Sciatic nerve (tissue), 2 donors: ENCODE measurements around the gene DHRS2. TPM values are rescaled to one million over a fixed set of nuclear protein-coding genes. Genes with fewer than 3 reads are reported as not detected.
"Not testable (repeated sequence)": the region's sequence is repeated elsewhere in the genome, so short reads cannot be mapped to it uniquely, and the experiment has no call there.

Source experiments
- ATAC-seq: fragments of 200-7000 bp; cut with Tn5 transposase; one replicate; pipeline ENCODE4 v1.9.1; 2020; ENCODE audit warnings: mild to moderate bottlenecking, moderate library complexity
- DNase-seq: peaks from one replicate; pipeline ENCODE4 v3.0.0-alpha.2; 2020; ENCODE audit warnings: low spot score
- intact Hi-C: fragments of 100-400 bp; cut with DNase I; formaldehyde crosslinking; loops from one replicate; pipeline ENCODE4 v1.14.2; 2022
- total RNA-seq: library from RNA; stranded (reverse); fragmentation: NEBNext Ultra II Directional; extraction: Animal tissue kit (Norgen Biotek cat#: 25700); gene quantifications from one replicate; pipeline ENCODE4 v1.2.1, GENCODE V29; 2021
- donor health status: DM: no; HTN: no; CAD: no.
- donor health status: DM: no; HTN: no; CAD: no.

Gene DHRS2, protein sequence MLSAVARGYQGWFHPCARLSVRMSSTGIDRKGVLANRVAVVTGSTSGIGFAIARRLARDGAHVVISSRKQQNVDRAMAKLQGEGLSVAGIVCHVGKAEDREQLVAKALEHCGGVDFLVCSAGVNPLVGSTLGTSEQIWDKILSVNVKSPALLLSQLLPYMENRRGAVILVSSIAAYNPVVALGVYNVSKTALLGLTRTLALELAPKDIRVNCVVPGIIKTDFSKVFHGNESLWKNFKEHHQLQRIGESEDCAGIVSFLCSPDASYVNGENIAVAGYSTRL
- total RNA-seq = not detected

- intact Hi-C loops = loop anchor here (10.0 kb wide), 1 partner anchor 268 kb away; no protein-coding TSS in a partner anchor
- ATAC-seq (no peak), DNase-seq (no peak)
Observed at GRCh38 chr14:23636317-23637211, at the start of gene DHRS2. Gene DHRS2 (plus strand): TSS chr14:23636364. CDS start chr14:23638865, 2,501 bp downstream.

- intact Hi-C loops = no loop called here
- DNase-seq (peak; percentile 87), ATAC-seq (peak; percentile 87)
Observed at GRCh38 chr14:23588884-23589598, 47.1 kb upstream of the DHRS2 start.

DNA sequence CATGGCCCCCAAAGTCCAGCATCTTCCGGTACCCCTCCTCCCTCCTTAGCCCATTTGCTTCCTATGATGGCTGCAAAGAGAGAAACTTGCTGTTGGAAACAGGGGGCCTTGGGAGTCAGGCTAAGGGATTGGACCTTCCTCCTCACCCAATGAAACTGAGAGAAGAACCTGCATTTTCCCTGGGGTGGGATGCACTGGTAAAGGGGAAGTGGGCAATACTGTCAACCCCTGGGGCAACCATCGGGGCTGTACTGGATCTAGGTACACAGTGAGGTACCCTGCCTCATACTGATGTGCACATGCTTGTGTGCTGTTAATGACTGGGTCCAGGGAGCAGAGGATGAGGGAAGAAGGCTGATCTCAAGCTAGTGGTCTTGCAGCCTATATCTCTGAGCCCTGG, 46.6 kb upstream of the DHRS2 start:
- intact Hi-C loops = no loop called here
- ATAC-seq = no peak
- DNase-seq = no peak

DNA sequence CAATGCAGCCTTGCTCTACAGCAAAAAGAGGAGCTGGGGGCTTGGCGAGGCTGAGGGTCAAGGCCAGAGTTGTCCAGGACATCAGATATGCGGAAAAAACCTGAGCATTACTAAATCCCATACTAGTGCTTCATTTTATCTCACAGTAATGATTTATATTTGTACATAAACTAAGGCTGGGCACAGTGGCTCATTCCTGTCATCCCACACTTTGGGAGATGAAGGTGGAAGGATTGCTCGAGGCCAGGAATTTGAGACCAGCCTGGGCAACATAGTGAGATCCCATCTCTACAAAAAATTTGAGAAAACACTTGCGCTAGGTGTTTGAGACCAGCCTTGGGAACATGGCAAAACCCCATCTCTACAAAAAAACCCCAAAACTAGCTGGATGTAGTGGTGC, 46.0 kb upstream of the DHRS2 start:
- no peak for ATAC-seq

DNA sequence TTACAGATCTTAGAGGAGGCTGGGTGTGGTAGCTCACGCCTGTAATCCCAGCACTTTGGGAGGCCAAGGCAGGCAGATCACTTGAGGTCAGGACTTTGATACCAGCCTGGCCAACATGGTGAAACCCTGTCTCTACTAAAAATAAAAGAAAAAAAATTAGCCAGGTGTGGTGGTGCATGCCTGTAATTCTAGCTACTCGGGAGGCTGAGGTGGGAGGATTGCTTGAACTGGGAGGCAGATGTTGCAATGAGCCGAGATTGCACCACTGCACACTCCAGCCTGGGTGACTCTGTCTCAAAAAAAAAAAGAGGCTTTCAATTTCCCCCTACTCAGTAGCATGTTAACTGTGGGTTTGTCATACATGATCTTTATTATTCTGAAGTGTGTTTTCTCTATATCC, 42.0 kb upstream of the DHRS2 start:
- DNase-seq, ATAC-seq, intact Hi-C loops: not testable (repeated sequence)

More for the DNA sequence above, 46.0 kb upstream of the DHRS2 start:
- intact Hi-C loops = no loop called here
- DNase-seq = no peak

DNA sequence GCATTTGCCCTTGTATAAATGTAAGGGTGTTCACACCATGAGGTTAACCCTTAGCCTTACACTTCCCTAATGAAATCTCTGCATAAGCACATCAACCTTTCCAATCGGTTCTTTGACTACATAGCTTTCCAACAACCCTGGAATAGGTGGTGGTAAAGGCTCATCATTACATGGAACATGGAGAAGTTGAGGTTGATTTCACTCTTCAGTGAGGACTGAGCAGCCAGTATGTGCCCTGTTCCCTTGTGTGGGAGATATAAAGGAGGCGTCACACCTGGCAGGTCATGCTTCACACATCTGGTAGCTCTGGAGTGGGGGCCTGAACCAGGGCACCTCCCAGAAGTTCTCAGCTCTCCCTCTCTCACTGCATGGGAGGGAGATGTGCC, 35.8 kb upstream of the DHRS2 start:
- no peak for ATAC-seq
- intact Hi-C loops = no loop called here
- no peak for DNase-seq

GRCh38 chr14:23600806-23601205, 35.4 kb upstream of the DHRS2 start:
- DNase-seq (no peak), ATAC-seq (no peak)
- intact Hi-C loops = no loop called here

- no peak for DNase-seq
- ATAC-seq = no peak
- intact Hi-C loops = no loop called here
Observed at GRCh38 chr14:23601424-23601823, 34.7 kb upstream of the DHRS2 start.

GRCh38 chr14:23601845-23602180, 34.4 kb upstream of the DHRS2 start:
- ATAC-seq (no peak), DNase-seq (no peak)
- intact Hi-C loops = no loop called here

DNA sequence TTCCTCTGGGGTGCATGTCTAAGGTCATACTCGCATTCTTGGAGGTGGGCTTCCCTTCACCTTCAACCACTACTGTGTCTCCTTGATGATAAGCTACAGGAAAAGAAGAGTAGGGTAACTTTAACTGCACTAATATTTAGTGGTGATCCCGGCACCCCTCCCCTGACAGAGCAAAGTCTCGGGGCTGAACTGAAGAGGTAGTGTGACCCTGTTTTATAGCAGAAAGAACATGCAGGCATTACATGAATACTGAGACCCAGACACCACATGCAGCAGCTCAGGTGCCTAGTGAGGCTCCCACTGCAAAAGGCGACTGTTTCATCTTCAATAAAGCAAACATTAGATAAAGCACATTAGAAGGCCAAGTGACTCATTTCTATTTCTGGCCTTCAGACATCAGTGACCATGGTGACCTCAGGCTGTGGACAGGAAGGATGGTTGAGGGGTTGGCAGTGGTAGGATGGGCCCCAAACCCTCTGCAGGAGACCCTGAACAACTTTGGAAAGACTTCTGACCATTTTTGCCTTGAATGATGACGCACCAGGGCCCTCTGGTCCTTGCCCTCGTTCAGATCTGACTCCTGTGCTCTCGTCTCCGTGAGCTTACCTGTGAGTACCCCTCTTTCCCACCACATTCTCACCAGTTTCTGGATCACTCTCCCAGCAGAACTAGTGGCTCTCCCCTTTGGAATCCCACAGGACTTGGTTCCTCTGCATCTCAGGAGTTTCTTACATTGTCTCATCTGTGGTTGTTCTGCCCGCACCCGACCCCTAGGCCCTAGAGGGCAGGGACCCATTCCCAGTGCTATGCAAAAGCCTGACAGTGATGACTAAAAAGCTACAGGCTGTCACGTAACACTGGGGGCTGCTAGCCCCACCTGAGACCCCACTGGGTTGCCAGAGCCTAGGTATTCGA, 33.7 kb upstream of the DHRS2 start:
- intact Hi-C loops = no loop called here
- ATAC-seq = no peak
- no peak for DNase-seq

- ATAC-seq (no peak), DNase-seq (no peak)
- intact Hi-C loops = no loop called here
Observed at GRCh38 chr14:23603103-23603502, 33.1 kb upstream of the DHRS2 start.

DNA sequence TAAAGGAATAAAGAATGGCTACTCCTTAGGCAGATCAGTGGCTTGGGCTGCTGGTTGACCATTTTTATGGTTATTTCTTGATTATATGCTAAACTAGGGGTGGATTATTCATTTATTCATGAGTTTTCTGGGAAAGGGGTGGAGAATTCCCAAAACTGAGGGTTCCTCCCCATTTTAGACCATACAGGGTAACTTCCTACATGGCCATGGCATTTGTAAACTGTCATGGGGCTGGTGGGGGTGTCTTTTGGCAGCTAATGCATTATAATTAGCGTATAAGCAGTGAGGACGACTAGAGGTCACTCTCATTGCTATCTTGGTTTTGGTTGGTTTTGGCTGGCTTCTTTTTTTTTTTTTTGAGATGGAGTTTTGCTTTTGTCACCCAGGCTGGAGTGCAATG, 32.0 kb upstream of the DHRS2 start:
- DNase-seq (no peak), ATAC-seq (no peak)
- intact Hi-C loops = no loop called here

DNA sequence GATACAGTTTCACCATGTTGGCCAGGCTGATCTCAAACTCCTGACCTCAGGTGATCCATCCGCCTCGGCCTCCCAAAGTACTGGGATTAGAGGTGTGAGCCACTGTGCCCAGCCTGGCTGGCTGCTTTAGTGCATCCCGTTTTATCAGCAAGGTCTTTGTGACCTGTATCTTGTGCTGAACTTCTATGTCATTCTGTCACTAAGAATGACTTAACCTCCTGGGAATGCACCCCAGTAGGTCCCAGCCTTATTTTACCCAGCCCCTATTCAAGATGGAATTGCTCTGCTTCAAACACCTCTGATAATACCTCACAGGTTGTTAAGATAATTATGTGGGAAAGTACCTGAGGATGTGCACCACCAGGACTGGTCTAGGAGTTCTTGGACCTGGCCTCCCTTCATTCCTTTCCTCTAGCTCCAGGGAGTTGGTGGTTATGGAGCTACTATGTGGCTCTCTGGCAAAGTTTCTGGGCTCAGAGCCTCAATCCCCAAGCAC, 31.4 kb upstream of the DHRS2 start:
- DNase-seq (no peak), ATAC-seq (no peak)
- intact Hi-C loops = no loop called here

GRCh38 chr14:23605931-23606585, 30.1 kb upstream of the DHRS2 start:
- DNase-seq = no peak
- no peak for ATAC-seq
- intact Hi-C loops = no loop called here

- no peak for ATAC-seq
- no peak for DNase-seq
- intact Hi-C loops = no loop called here
Observed at GRCh38 chr14:23608454-23608853, 27.7 kb upstream of the DHRS2 start.

GRCh38 chr14:23609001-23609400, 27.2 kb upstream of the DHRS2 start:
- ATAC-seq = no peak
- intact Hi-C loops = no loop called here

GRCh38 chr14:23609411-23610089, 26.6 kb upstream of the DHRS2 start:
- DNase-seq, intact Hi-C loops, ATAC-seq: not testable (repeated sequence)

More at GRCh38 chr14:23609001-23609400, 27.2 kb upstream of the DHRS2 start:
- DNase-seq = no peak
